GM19455 (cell line): ENCODE data around the gene SLC9B2.

Experiments
- ATAC-seq: cut with Tn5 transposase; IDR thresholded peaks from one replicate; pipeline ENCODE4 v1.9.1; 2021; ENCODE audit not compliant: unreplicated experiment

The SLC9B2 gene

DNA sequence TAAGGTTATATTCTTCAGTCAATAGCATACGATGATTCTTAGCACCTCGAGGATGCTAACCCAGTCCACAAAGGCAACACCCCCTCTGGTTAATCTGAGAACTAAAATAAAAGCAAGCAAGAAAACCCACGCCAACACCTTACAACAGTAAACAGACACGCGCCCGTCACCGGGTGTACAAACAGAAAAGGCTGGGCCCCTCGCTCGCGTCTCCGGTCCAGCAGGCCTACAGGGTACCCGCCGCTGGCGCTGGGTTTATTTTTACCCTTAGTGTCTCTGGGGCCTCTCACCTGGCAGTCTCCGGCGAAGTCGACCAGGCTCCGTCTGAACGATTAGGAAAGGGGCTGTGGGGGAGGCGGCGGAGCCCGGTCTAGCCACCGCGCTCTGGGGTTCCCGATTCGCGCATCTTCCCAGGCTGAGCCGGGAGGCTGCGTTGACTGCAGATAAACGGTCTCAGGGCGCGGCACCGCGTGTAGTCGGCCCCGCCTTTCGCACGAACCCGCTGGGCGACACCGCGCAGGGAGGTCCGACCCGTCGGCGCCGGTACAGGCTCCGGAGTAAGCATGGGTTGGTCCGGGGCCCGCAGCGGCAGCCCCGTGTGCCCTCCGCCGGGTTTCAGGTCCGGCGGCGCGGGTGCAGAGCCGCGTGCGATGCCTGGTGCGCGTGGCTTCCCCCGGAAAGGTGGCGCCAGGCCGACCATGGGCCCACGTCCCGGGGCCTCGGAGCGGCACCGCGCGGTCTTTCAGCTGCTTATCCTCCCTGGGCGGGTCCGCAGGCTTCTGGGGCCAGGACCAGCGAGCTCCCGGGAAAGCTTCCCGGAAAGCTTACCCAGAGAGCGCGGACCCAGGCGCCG is 441 bp downstream of the SLC9B2 start:
- ATAC-seq = peak; percentile 62

DNA sequence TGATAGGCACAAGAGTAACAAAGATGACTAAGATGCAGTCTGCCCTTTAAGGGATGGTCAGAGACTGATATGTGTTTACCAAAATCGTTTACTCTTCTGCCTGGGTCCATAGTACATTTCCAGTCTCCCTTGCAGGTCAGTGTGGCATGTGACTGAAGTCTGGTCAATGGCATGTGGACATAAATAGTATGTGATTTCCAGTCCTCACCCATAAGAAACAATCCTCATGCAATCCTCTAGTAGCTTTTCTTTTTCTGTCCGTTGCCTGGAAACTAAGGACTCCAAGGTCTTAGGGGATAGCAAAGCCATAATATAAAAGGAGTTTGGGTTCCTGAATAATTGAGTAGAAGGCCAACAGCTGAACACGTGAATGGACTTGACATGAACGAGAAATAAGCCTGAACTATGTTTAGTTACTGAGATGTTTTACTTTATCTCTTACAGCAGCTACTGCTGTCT is 1.1 kb downstream of the SLC9B2 start:
- peak; percentile 1 for ATAC-seq

DNA sequence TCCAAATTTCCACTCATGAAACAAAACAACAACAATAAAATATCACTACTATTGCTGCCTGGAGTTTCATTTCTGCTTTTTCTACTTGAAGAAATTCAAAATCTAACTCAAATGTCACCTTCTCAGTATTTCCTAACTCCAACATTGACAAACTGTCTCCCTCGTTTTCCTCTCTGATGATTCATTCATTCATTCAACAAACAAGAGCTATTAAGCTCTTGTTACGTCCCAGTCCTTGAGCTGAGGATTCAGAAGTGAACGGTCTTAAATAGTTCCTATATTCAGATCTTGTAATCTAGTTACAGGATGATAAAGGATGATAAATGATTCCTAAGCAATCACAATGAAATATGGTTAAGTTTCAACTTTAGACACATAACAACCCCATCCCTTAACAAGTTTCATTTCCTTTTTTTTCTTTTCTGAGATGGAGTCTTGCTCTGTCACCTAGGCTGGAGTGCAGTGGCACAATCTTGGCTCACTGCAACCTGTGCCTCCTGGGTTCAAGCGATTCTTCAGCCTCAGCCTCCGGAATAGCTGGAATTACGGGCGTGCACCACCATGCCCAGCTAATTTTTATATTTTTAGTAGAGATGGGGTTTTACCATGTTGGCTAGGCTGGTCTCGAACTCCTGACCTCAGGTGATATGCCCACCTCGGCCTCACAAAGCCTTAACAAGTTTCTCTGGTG is 1.7 kb downstream of the SLC9B2 start:
- no peak for ATAC-seq

DNA sequence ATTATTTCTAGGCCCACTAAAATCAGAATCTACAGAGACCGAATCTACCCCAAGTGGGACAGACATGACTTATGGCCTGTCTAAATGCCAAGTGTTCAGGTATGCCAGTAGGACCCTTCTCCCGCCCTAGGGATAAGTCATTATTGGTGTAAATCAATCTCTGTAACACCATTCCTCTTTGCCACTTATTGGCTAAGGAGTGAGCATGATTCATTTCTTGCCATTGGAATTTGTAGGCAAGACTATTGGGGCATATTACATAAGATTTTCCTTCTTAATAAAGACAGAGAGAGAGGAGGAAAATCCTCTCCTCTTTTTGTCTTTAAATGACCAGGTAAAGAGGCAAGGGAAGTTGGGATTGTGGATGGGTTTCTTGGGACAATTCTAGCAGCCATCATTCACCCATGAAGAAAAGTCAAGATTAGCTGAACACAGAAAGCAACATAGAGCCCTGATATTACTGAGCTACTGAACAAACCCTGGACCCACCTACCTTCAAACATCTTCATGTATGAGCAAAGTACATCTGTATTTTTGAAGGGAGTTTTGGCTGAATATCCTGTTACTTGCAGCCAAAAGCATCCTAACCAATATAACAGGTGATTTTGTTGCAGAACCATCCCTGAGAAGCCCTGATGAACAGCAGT is 2.6 kb downstream of the SLC9B2 start:
- no peak for ATAC-seq

DNA sequence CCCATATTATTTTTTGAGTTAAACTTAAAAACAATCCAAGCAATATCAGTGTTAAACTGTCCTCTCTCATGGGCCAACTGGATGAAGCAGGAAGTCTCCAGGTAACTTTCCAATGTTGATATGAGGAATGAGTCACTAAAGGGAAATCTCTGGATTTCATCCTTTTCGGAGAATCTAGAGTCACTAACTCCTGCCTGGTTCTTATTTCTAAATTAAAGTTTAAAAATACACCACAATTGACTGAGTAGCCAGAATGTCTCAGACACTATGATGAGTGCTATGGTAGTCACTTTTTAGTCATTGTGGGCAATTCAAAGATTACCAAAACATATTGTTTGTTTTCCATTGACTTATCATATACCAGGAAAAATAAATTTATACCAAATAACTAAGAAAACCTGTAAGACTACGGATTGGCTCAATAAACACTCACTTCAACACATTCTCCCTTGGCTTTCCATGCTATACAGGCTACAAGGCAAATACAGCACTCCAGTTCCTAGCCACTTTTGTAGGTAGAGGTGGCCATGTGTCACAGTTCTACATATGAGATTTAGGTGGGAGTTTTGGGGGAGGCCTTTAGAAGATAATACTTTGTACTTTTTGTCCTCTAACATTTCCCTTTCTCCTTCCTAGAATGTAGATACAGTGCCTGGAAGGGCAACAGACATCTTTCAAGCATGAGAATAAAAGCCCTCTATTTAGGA is 8.6 kb downstream of the SLC9B2 start:
- ATAC-seq = no peak

DNA sequence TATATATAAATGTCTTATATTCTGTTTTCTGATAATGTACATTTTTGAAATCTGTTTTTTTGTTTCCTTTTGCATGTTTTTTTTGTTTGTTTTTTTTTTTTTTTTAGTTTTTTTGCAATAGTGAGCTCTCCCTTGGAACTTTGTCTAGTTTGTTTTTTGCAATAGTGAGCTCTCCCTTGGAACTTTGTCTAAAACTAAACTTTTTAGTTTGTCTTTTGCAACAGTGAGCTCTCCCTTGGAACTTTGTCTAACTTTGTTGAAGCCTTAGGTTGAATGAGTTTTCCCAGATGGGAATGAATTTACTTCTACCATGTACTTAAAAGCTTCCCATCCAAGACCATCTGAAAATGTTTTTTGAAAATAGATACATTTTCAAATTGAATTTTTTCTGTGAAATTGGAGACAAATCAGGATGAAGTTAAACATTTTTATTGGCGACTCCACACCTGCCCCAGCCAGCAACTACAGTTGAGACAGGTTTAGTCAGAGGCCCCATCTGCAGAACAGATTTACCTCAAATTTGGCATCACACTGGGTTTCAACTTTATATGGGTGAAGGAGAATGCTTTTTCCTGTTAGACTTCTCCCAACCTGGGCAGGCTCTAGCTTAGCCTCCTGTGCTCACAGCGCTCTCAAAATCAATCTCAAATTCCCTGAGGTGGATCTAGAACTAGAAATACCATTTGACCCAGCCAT is 16.0 kb downstream of the SLC9B2 start:
- no peak for ATAC-seq

DNA sequence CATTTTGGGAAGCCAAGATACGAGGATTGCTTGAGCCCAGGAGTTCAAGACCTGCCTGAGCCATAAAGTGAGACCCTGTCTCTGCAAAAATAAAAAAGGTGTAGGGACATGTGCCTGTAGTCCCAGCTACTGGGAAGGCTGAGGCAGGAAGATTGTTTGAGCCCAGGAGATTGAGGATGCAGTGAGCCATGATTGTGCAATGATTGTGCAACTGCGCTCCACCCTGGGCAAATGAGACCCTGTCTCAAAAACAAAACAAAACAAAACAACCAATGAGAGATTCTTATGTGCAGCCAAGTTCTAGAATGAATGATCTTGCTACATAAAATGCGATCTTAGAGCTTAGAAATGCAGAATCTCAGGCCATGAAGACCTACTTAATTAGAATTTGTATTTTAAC is 22.5 kb downstream of the SLC9B2 start:
- no peak for ATAC-seq

DNA sequence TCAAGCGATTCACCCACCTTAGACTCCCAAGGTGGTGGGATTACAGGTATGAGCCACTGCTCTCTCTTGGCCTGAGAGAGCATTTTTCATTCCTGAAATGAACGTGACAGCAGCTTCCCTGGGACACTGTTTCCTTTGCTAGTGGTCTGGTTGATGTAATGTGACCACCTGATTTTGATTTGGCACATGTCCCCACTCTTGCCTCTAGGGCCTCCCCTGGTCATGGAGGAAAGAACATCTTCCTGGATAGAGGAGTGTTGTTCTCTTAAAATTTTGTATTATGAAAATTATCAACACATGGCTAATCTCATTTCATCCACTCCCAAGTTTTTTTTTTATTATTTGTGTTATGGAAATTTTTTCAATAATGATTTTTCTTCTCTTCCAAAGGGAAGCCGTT is 23.8 kb downstream of the SLC9B2 start:
- ATAC-seq = no peak

DNA sequence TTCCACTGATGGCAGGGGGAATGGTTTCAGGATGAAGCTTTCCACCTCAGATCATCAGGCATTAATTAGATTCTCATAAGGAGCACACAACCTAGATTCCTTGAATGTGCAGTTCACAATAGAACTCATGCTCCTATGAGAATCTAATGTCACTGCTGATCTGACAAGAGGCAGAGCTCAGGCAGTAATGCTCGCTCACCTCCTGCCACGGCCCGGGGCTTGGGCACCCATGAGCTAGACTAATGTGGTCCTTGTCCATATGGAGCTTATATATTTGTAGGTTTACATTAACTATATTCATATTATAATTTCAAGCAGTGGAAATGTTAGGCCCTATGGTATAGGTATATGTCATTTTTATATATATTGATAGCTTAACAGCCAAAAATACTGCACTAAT is 24.4 kb downstream of the SLC9B2 start:
- no peak for ATAC-seq

DNA sequence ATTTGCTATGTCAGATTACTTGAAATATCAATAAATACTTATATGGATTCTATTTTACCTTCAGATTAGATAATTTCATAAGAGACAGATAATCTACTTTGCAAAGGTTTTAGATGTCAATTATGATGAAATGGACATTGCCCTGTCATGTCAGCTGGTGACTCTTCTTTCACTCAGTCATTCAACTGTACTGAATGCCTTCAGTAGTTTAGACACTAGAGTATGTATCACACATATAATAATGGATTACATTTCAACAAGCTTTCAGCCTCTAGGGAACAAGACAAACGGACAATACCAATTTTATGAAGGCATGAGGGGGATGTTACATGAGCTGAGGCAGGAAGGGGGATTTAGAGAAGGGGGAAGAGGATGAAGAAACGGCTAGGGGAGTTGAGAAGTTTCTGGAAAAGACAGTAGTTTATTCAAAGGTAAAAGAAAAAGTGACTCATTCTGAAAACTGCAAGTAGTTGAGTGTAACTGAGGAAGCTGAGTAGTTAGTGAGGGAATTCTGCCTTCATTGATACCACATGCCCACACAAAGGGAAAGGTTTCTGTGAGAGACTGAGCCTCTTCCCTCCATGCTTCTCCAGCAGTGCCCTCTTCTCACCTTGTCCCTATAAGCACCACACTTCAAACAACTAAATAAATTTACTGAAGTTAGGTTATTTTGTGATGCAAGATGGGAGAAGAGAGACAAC is 25.7 kb downstream of the SLC9B2 start:
- no peak for ATAC-seq

DNA sequence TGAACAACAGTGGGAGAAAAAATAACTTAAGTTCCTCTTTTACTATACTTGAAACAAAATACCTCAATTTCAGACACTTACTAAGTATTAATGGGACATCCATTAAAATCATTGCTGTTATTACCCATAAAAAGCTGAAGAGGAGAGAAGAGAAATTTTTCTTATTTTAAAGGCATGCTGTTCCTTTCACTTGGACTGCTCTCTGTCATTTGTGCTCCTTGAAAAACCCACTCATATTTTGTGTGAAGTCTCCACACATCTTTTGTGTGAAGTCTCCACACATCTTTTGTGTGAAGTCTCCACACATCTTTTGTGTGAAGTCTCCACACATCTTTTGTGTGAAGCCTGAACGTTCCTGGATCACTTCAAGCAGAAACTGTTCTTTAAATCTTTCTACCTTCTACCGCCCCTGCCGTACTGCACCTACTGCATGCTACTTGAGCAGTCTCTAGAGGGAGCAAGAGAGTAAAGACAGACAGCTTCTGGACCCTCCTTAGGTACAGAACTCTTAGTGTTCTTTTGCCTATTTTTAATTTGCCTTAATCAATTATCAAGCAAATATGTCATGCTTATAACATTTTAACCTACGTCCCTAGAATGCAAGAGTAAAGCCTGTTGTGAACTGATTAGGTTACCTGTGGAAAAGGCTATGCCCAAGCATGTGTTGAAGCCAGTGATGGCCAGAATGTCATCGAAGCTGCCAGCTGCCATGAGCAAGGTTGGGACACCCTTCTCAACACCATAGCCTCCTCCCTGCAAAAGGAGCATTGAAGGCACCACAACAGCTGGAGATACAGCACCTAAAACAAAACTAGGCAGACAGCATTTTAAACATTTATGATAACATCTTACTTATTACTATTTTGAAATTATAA is 29.9 kb downstream of the SLC9B2 start:
- ATAC-seq = peak; percentile 98

DNA sequence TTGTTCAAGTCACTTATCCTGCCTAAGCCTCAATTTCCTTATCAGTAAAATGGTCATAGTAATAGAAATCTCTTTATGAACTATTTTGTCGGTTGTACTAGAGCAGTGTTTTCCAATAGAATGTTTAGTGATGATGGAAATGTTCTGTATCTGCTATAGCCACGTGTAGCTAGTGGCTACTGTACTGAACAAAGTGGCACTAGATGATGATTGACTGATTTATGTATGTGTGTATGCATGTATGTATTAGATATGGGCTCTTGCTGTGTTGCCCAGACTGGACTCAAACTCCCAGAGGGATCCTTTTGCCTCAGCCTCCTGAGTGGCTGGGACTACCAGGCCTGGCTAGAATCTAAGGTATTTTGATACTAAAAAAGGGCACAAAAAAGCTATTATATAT is 32.4 kb downstream of the SLC9B2 start:
- ATAC-seq = no peak

DNA sequence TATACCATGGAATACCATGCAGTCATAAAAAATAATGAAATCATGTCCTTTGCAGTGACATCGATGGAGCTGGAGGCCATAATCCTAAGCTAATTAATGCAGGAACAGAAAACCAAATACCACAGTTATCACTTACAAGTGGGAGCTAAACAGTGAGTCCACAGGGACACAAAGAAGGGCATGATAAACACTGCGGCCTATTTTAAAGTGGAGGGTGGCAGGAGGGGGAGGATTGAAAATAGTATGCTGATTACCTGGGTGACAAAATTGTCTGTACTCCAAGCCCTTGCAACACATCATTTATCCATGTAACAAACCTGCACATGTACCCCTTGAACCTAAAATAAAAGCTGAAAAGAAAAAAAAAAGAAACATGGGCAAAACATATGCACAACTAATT is 40.4 kb downstream of the SLC9B2 start:
- ATAC-seq = no peak

DNA sequence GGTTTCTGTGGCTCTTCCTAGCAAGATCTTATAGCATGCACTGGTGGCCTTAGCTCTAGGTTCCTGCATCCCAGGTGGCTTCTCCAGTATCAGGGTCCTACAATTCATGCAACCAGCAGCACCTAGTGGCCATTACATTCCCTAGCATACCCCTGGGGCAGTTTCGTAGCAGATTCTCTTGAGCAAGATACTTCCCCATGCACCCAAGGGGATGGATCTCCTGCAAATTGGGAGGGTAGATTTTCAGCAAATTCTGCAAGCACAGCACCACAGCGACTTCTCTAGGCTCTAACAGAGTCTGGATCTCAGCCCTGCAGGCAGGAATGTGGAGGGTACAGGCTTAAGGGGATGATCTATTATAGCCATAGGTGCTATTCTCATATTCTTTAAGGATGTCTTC is 44.0 kb downstream of the SLC9B2 start:
- peak; percentile 66 for ATAC-seq

DNA sequence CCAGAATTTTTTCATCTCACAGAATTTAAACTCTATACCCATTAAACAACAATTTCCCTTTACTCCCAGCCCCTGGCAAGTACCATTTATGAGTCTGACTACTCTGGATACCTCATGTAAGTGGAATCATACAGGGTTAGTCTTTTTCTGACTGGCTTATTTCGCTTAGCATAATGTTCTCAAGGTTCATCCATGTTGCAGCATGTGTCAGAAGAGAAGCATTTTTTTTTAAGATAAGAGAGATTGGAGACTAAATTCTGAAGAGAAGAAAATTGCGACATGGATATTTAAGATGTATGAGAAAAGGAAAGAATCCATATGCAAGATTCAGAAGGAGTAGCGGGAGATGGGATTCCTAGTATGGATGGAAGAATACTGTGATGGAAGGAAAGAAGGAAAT is 45.8 kb downstream of the SLC9B2 start:
- ATAC-seq = no peak

DNA sequence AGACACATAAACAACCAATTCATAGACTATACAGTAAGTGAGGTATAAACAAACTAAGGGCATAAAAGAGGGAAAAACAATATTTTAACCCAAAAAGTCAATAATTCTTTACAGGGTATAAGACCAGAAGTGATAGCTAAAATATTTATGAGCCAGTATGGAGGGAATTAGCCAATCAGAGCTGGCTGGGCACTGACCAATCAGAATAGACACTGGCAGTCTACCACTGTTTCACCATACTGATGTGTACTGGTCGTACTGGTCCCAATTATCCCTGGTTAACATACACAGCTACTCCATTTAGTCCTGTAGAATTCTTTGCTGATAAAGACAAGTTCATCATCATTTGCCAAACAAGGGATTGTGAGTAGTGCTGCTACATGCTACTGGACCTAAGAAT is 47.3 kb downstream of the SLC9B2 start:
- no peak for ATAC-seq

DNA sequence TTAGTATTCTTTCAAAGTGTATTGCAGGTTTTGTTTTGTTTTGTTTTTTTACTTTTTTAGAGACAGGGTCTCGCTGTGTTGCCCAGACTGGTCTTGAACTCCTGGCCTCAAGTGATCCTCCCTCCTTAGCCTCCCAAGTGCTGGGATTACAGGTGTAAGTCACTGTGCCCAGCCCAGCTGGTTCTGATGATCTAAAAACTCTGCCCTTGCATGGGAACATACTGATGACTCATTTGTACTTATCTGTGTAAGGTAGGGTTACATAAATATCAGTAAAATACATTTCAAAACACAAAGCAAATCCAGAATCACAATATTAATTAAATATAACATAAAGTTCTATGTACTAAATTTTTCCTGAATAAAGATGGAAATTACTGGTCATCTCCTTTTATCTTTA is 49.7 kb downstream of the SLC9B2 start:
- no peak for ATAC-seq

DNA sequence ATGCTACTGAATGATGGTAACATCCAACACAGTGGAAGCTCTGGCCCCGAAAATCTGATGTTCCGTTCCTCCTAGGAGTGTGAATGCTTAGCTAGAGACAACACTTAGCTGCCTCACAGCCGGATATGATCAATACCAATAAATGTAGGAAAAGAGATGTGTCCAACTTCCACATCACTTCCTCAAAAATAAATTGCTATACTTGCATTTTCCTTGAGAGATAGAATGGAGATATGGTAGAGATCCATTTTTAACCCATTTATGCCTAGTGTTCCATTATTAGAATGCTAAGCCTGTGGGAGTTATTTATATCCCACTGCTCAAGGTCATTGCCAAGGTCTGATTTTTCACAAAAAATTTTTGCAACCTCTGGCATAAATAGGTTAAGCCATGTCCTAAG is 51.6 kb downstream of the SLC9B2 start:
- no peak for ATAC-seq

DNA sequence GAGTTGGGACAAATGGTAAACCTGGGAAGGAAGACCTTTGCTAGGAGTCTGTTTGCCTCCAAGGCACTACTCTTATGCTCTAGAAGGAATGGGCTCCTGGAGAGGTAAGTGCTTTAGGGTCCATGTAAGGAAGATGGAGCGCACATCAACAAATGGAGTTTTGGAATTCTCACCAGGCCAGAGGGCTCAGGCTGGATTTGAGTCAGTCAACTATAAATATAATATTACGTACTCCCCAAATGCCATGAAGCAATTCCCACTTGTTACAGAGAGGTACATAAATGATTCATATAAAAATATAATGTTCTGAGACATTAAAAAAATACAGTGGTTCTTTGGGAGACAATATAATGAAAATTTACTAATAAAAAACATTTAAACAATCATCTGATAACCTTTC is 55.4 kb downstream of the SLC9B2 start:
- no peak for ATAC-seq
